ENCODE data around the gene MRPS17. TPM values are rescaled to one million over a fixed set of nuclear protein-coding genes. Genes with fewer than 3 reads are reported as not detected.

MRPS17 gene
- total RNA-seq, 1 donor from 2014 or later = 32.4 TPM

DNA sequence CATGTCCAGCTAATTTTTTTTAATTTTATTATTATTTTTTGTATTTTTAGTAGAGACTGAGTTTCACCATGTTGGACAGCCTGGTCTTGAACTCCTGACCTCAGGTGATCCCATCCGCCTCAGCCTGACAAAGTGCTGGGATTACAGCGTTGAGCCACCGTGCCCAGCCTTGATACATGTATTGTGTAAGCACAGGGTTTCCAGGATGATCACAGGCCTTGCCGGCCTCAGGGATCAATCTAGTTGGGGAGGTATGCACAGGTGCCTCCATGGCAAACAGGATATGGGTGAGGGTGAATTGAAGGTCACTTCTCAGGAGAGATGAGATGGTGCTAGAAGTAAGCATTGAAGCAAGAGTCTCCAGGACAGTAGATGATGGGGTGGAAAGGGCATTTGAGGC is 5.5 kb downstream of the MRPS17 start:
- TF ChIP-seq, protein P1, sequence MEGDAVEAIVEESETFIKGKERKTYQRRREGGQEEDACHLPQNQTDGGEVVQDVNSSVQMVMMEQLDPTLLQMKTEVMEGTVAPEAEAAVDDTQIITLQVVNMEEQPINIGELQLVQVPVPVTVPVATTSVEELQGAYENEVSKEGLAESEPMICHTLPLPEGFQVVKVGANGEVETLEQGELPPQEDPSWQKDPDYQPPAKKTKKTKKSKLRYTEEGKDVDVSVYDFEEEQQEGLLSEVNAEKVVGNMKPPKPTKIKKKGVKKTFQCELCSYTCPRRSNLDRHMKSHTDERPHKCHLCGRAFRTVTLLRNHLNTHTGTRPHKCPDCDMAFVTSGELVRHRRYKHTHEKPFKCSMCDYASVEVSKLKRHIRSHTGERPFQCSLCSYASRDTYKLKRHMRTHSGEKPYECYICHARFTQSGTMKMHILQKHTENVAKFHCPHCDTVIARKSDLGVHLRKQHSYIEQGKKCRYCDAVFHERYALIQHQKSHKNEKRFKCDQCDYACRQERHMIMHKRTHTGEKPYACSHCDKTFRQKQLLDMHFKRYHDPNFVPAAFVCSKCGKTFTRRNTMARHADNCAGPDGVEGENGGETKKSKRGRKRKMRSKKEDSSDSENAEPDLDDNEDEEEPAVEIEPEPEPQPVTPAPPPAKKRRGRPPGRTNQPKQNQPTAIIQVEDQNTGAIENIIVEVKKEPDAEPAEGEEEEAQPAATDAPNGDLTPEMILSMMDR (IDR thresholded peaks at IDR 0.05; ENCODE audit: insufficient read depth, low read length, severe bottlenecking) = no peak
- no peak overlapping the region for H3K4me3 ChIP-seq (ENCODE audit: low read depth, low read length)
- FAIRE-seq = no peak
- no peak for DNase-seq (ENCODE audit: low read depth)
- H3K36me3 ChIP-seq (ENCODE audit: control insufficient read depth, insufficient read depth, low read length) = peaks cover 10% of the 10 kb centered on the region
- H3K27me3 ChIP-seq (ENCODE audit: control insufficient read depth, insufficient read depth, low read length) = no peaks in the 10 kb centered on the region

DNA sequence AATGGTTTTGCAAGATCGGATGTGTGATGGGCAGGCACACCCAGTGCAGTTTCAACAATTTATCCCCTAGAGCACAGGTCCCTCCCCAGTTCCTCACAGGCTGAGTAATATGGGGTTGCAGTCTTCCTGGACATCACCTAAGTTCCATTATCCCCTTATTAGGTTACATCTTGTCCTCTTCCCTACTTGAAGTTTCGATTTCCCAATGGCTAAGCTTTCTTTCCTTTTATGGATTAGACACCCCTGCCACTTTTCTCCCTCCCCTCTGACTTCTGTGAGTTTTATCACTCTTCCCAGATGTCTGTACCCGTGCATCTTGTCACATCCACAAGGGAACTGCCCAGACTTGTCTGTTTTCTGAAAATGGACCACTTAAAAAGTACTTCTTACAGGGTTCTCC is 10.3 kb downstream of the MRPS17 start:
- TF ChIP-seq, protein P1 (IDR thresholded peaks at IDR 0.05; ENCODE audit: insufficient read depth, low read length, severe bottlenecking) = no peak
- H3K36me3 ChIP-seq (ENCODE audit: control insufficient read depth, insufficient read depth, low read length) = no peaks in the 10 kb centered on the region
- FAIRE-seq (peak; percentile 36), DNase-seq (ENCODE audit: low read depth) (peak; percentile 71)
- no peak overlapping the region for H3K4me3 ChIP-seq (ENCODE audit: low read depth, low read length)
- H3K27me3 ChIP-seq (ENCODE audit: control insufficient read depth, insufficient read depth, low read length) = no peaks in the 10 kb centered on the region

DNA sequence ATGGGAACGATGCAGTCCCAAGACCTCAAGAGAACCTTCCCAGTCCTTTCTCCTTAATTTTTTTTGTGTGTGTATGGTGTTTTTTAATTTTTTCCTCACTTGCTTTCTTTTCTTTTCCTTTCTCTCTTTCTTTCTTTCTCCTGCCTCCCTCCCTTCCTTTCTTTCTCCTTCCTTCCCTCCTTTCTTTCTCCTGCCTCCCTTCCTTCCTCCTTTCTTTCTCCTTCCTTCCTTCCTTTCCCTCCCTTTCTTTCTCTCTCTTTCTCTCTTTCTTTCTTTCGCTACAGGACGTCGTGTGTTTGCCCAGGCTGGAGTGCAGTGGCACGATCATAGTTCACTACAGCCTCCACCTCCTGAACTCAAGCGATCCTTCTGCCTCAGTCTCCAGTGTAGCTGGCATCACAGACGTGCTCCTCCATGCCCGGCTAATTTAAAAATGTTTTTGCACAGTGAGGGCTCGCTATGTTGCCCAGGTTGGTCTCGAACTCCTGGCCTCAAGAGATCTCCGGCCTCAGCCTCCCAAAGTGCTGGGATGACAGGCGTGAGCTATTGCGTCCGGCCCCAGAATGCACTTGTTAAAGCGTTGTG is 12.0 kb downstream of the MRPS17 start:
- no peaks in the 10 kb centered on the region for H3K27me3 ChIP-seq (ENCODE audit: control insufficient read depth, insufficient read depth, low read length)
- peak overlapping the region; percentile 43 for H3K4me3 ChIP-seq (ENCODE audit: low read depth, low read length)
- TF ChIP-seq, protein P1 (IDR thresholded peaks at IDR 0.05; ENCODE audit: insufficient read depth, low read length, severe bottlenecking) = no peak
- DNase-seq (ENCODE audit: low read depth) (no peak), FAIRE-seq (no peak)
- no peaks in the 10 kb centered on the region for H3K36me3 ChIP-seq (ENCODE audit: control insufficient read depth, insufficient read depth, low read length)

DNA sequence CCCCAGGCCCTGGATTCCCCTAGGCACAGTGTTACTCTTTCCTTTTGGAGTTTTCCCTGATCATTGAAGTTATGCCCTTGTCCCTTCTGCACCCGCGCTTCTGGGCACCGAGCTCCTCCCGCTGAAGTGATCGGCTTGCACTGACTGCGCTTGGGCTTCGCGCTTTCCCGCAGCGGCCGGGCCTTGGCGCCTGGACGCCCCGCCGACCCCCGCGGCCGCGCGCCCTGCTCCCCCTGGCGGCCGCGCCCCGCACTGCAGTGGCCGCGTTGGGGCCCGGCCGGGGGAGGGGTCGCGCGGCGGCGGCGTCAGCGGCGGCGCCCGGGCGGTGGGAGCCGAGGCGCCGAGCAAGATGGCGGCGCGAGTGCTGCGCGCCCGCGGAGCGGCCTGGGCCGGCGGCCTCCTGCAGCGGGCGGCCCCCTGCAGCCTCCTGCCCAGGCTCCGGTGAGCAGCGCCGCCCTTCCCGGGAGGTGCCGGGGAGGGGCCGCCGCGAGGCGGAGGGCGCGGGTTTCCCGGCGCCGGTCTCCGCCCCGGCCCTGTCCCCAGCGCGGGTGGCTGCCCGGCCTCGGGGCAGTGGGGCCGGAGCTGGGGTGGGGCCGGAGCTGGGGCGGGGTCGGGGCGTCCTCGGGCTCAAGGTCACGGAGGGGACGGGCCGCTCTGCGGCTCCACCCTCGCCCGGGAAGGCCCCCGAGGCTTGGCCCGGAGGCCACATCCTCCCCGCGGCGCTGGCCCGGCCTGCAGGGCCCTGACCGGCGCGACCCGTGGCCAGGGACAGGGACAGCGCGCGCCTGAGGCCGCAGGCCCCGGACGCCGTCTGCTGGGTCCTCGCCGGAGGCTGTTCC is 12.8 kb downstream of the MRPS17 start, which contains the start of gene NIPSNAP2:
NIPSNAP2 (plus strand) TSS at position 325 of the 839 bp plus-strand sequence; CDS start at position 350, 25 bp downstream.
- H3K27me3 ChIP-seq (ENCODE audit: control insufficient read depth, insufficient read depth, low read length) = no peaks in the 10 kb centered on the region
- no peaks in the 10 kb centered on the region for H3K36me3 ChIP-seq (ENCODE audit: control insufficient read depth, insufficient read depth, low read length)
- TF ChIP-seq, protein P1 (IDR thresholded peaks at IDR 0.05; ENCODE audit: insufficient read depth, low read length, severe bottlenecking) = peak; percentile 22
- peak within 1 kb of the TSS; percentile 43 for H3K4me3 ChIP-seq (ENCODE audit: low read depth, low read length)
- FAIRE-seq (no peak), DNase-seq (ENCODE audit: low read depth) (no peak)

DNA sequence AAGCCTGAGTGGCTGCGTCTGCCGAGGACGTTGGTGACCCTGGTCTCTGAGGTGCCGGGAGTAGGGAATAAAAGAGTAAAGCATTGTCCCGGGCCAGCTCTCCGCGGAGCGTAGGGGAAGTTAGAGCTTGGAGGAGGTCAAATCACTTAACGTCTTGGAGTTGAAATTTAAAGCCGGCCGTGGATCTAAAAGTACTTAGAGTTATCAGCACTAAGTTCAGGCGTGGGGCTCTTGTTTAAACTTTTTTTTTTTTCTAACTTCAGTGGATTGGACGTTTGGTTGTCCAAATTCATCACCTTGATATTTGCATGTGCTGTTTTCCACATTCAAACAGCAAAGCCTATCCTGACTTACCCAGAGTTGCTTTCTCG is 13.4 kb downstream of the MRPS17 start:
- DNase-seq (ENCODE audit: low read depth) (peak; percentile 33), FAIRE-seq (no peak)
- Histone ChIP-seq H3K4me3 (ENCODE audit: low read depth, low read length) (peak overlapping the region; percentile 43), H3K27me3 (ENCODE audit: control insufficient read depth, insufficient read depth, low read length) (no peaks in the 10 kb centered on the region), H3K36me3 (ENCODE audit: control insufficient read depth, insufficient read depth, low read length) (no peaks in the 10 kb centered on the region)
- TF ChIP-seq, protein P1 (IDR thresholded peaks at IDR 0.05; ENCODE audit: insufficient read depth, low read length, severe bottlenecking) = no peak
